ENCODE data around the gene FNBP1L. TPM values are rescaled to one million over a fixed set of nuclear protein-coding genes. Genes with fewer than 3 reads are reported as not detected.

Gene FNBP1L
- total RNA-seq, 1 donor from 2014 or later, result 57.8 TPM

GRCh38 chr1:93489756-93490155 is 41.8 kb downstream of the FNBP1L start:
- H3K4me2 ChIP-seq (ENCODE audit: low read length), result no peak overlapping the region
- H3K27me3 Mint-ChIP-seq (ENCODE audit: low read depth, unreplicated experiment), result no peaks in the 10 kb centered on the region

GRCh38 chr1:93490357-93490756 is 42.4 kb downstream of the FNBP1L start:
- H3K4me3 ChIP-seq (ENCODE audit: insufficient read depth, low read depth, low read length), result no peak overlapping the region
- Mint-ChIP-seq H3K9me3 (ENCODE audit: unreplicated experiment) (peaks cover 3% of the 10 kb centered on the region), H3K4me3 (ENCODE audit: unreplicated experiment) (no peak overlapping the region), H3K27ac (ENCODE audit: unreplicated experiment) (no peak overlapping the region), H3K4me1 (ENCODE audit: low read depth, unreplicated experiment) (peaks cover 18% of the 10 kb centered on the region), H3K36me3 (ENCODE audit: low read depth, unreplicated experiment) (peaks cover 2% of the 10 kb centered on the region), H3K27me3 (ENCODE audit: low read depth, unreplicated experiment) (no peaks in the 10 kb centered on the region)
- peaks cover 73% of the 10 kb centered on the region for H4K20me1 ChIP-seq (ENCODE audit: insufficient read depth, low read length)
- no peaks in the 10 kb centered on the region for H3K9me3 ChIP-seq (ENCODE audit: insufficient read depth, low read depth, low read length)
- no peaks in the 10 kb centered on the region for H3K27me3 ChIP-seq (ENCODE audit: insufficient read depth, low read length)
- H3K79me2 ChIP-seq (ENCODE audit: insufficient read depth, low read length), result peaks cover 98% of the 10 kb centered on the region
- DNase-seq (ENCODE audit: low read depth) (no peak), FAIRE-seq (no peak)
- TF ChIP-seq EZH2 (IDR thresholded peaks at IDR 0.05; ENCODE audit: insufficient read depth, low read length) (no peak), CTCF (IDR thresholded peaks at IDR 0.05; ENCODE audit: insufficient read depth, low read depth, low read length) (no peak)
- no peak overlapping the region for H2AFZ ChIP-seq (ENCODE audit: low read depth, low read length)
- no peaks in the 10 kb centered on the region for H3K36me3 ChIP-seq (ENCODE audit: insufficient read depth, low read length)
- no peaks in the 10 kb centered on the region for H3K4me1 ChIP-seq (ENCODE audit: insufficient read depth, low read length)
- H3K9ac ChIP-seq (ENCODE audit: low read length), result no peak overlapping the region
- no peak overlapping the region for H3K27ac ChIP-seq (ENCODE audit: low read depth, low read length)
- H3K4me2 ChIP-seq (ENCODE audit: low read length), result no peak overlapping the region

More at GRCh38 chr1:93489756-93490155, 41.8 kb downstream of the FNBP1L start:
- Histone ChIP-seq H3K27ac (ENCODE audit: low read depth, low read length) (no peak overlapping the region), H3K27me3 (ENCODE audit: insufficient read depth, low read length) (no peaks in the 10 kb centered on the region), H4K20me1 (ENCODE audit: insufficient read depth, low read length) (peaks cover 72% of the 10 kb centered on the region), H2AFZ (ENCODE audit: low read depth, low read length) (no peak overlapping the region), H3K36me3 (ENCODE audit: insufficient read depth, low read length) (no peaks in the 10 kb centered on the region), H3K4me3 (ENCODE audit: insufficient read depth, low read depth, low read length) (no peak overlapping the region), H3K4me1 (ENCODE audit: insufficient read depth, low read length) (no peaks in the 10 kb centered on the region), H3K9ac (ENCODE audit: low read length) (no peak overlapping the region), H3K79me2 (ENCODE audit: insufficient read depth, low read length) (peaks cover 98% of the 10 kb centered on the region), H3K9me3 (ENCODE audit: insufficient read depth, low read depth, low read length) (no peaks in the 10 kb centered on the region)
- TF ChIP-seq EZH2 (IDR thresholded peaks at IDR 0.05; ENCODE audit: insufficient read depth, low read length), result no peak
- no peak for TF ChIP-seq CTCF (IDR thresholded peaks at IDR 0.05; ENCODE audit: insufficient read depth, low read depth, low read length)
- Mint-ChIP-seq H3K36me3 (ENCODE audit: low read depth, unreplicated experiment) (peaks cover 2% of the 10 kb centered on the region), H3K4me1 (ENCODE audit: low read depth, unreplicated experiment) (peaks cover 18% of the 10 kb centered on the region), H3K9me3 (ENCODE audit: unreplicated experiment) (peaks cover 2% of the 10 kb centered on the region), H3K4me3 (ENCODE audit: unreplicated experiment) (no peak overlapping the region), H3K27ac (ENCODE audit: unreplicated experiment) (no peak overlapping the region)
- DNase-seq (ENCODE audit: low read depth), result peak; percentile 46
- peak; percentile 64 for FAIRE-seq

DNA sequence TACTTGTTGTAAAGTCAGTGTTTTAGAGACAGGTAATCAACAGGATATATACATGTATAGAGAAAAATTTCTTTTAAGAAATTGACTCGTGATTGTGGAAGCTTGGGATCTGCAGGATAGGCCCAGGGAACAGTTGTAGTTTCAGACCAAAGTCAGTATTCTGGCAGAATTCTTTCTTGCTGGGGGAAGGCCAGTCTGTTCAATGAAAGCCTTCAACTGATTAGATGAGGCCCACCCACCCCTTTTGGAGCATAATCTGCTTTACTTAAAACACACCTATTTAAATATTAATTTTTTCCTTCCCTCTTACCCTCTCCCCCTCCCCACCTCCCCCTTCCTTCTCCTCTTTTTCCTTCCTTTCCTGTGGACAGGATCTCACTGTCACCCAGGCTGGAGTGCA is 48.0 kb downstream of the FNBP1L start:
- Histone ChIP-seq H4K20me1 (ENCODE audit: insufficient read depth, low read length) (peaks cover 52% of the 10 kb centered on the region), H3K27ac (ENCODE audit: low read depth, low read length) (no peak overlapping the region), H3K9ac (ENCODE audit: low read length) (no peak overlapping the region), H3K4me3 (ENCODE audit: insufficient read depth, low read depth, low read length) (no peak overlapping the region), H3K79me2 (ENCODE audit: insufficient read depth, low read length) (peaks cover 82% of the 10 kb centered on the region), H3K36me3 (ENCODE audit: insufficient read depth, low read length) (no peaks in the 10 kb centered on the region), H3K4me1 (ENCODE audit: insufficient read depth, low read length) (no peaks in the 10 kb centered on the region), H3K9me3 (ENCODE audit: insufficient read depth, low read depth, low read length) (no peaks in the 10 kb centered on the region), H3K27me3 (ENCODE audit: insufficient read depth, low read length) (no peaks in the 10 kb centered on the region), H2AFZ (ENCODE audit: low read depth, low read length) (no peak overlapping the region), H3K4me2 (ENCODE audit: low read length) (no peak overlapping the region)
- H3K27ac Mint-ChIP-seq (ENCODE audit: unreplicated experiment), result no peak overlapping the region
- H3K27me3 Mint-ChIP-seq (ENCODE audit: low read depth, unreplicated experiment), result no peaks in the 10 kb centered on the region
- FAIRE-seq (no peak), DNase-seq (ENCODE audit: low read depth) (no peak)
- no peak overlapping the region for H3K4me3 Mint-ChIP-seq (ENCODE audit: unreplicated experiment)
- H3K4me1 Mint-ChIP-seq (ENCODE audit: low read depth, unreplicated experiment), result peaks cover 10% of the 10 kb centered on the region
- peaks cover 3% of the 10 kb centered on the region for H3K9me3 Mint-ChIP-seq (ENCODE audit: unreplicated experiment)
- TF ChIP-seq CTCF (IDR thresholded peaks at IDR 0.05; ENCODE audit: insufficient read depth, low read depth, low read length), result no peak
- no peak for TF ChIP-seq EZH2 (IDR thresholded peaks at IDR 0.05; ENCODE audit: insufficient read depth, low read length)
- peaks cover 2% of the 10 kb centered on the region for H3K36me3 Mint-ChIP-seq (ENCODE audit: low read depth, unreplicated experiment)

Measured in astrocyte (in vitro differentiated cells and primary cell).